Mesenchymal stem cell (in vitro differentiated cells and primary cell): ENCODE results near the gene STING1.
A peak's percentile ranks its signal among the peaks of the same experiment; 100 is the strongest.
"Not testable (repeated sequence)": the region's sequence is repeated elsewhere in the genome, so short reads cannot be mapped to it uniquely, and the experiment has no call there.

Experiments used
- DNase-seq: peaks from one replicate; pipeline ENCODE4 v3.0.0-alpha.2; 2013
- H2AFZ ChIP-seq: one replicate; pipeline ENCODE4 v1.6.1; 2013; ENCODE audit warnings: low read depth, mild to moderate bottlenecking, control low read depth, inconsistent platforms, low read length, moderate library complexity
- H2AK5ac ChIP-seq: 2 replicates; pipeline ENCODE4 v1.6.1; 2013; ENCODE audit warnings: low read length, moderate library complexity, mild to moderate bottlenecking, inconsistent platforms; ENCODE audit not compliant: severe bottlenecking
- H2BK120ac ChIP-seq: one replicate; pipeline ENCODE4 v1.6.1; 2013; ENCODE audit warnings: low read depth, mild to moderate bottlenecking, inconsistent platforms, low read length, moderate library complexity
- H2BK12ac ChIP-seq, 2 experiments: one replicate each; pipeline ENCODE4 v1.6.1; 2013; ENCODE audit warnings: inconsistent platforms in 2 of 2, low read length in 2 of 2, mild to moderate bottlenecking in 2 of 2, moderate library complexity in 2 of 2, control low read depth in 1 of 2
- H2BK15ac ChIP-seq: one replicate; pipeline ENCODE4 v1.6.1; 2013; ENCODE audit warnings: mild to moderate bottlenecking, low read depth, inconsistent platforms; ENCODE audit not compliant: poor library complexity, severe bottlenecking
- H2BK5ac ChIP-seq: 2 replicates; pipeline ENCODE4 v1.6.1; 2013; ENCODE audit warnings: low read depth, mild to moderate bottlenecking, low read length, control low read depth, inconsistent platforms; ENCODE audit not compliant: poor library complexity, severe bottlenecking
- H3K14ac ChIP-seq, 2 experiments: one replicate each; pipeline ENCODE4 v1.6.1; 2013; ENCODE audit warnings: inconsistent platforms in 2 of 2, low read length in 2 of 2, control low read depth in 1 of 2, mild to moderate bottlenecking in 1 of 2, moderate library complexity in 1 of 2
- H3K18ac ChIP-seq, 2 experiments: one replicate each; pipeline ENCODE4 v1.6.1; 2013; ENCODE audit warnings: inconsistent platforms in 2 of 2, low read length in 2 of 2, control low read depth in 1 of 2, low read depth in 1 of 2, mild to moderate bottlenecking in 1 of 2
- H3K23ac ChIP-seq, 2 experiments: one replicate each; pipeline ENCODE4 v1.6.1; 2013; ENCODE audit warnings: inconsistent platforms in 2 of 2, low read length in 2 of 2, mild to moderate bottlenecking in 2 of 2, moderate library complexity in 2 of 2, control low read depth in 1 of 2
- H3K27ac ChIP-seq: 2 replicates; pipeline ENCODE4 v1.5.1; 2013; ENCODE audit warnings: mild to moderate bottlenecking, moderate library complexity, low read length, control low read depth, inconsistent platforms; ENCODE audit not compliant: poor library complexity, severe bottlenecking
- H3K27me3 ChIP-seq, 2 experiments: 2 replicates each; pipeline versions ENCODE4 v1.6.1 to v1.7.0; 2013; ENCODE audit warnings: low read length in 2 of 2, mild to moderate bottlenecking in 2 of 2, moderate library complexity in 2 of 2, control low read depth in 1 of 2, inconsistent platforms in 1 of 2; ENCODE audit not compliant: control insufficient read depth in 1 of 2, insufficient read depth in 1 of 2
- H3K36me3 ChIP-seq, 2 experiments: 2 replicates each; pipeline versions ENCODE4 v1.6.1 to v1.7.0; 2013; ENCODE audit warnings: low read length in 2 of 2, control low read depth in 1 of 2, inconsistent platforms in 1 of 2, low read depth in 1 of 2, mild to moderate bottlenecking in 1 of 2; ENCODE audit not compliant: insufficient read depth in 2 of 2, control insufficient read depth in 1 of 2
- H3K4ac ChIP-seq, 2 experiments: one replicate each; pipeline ENCODE4 v1.6.1; 2013; ENCODE audit warnings: inconsistent platforms in 2 of 2, low read length in 2 of 2, mild to moderate bottlenecking in 2 of 2, moderate library complexity in 2 of 2, control low read depth in 1 of 2, low read depth in 1 of 2
- H3K4me1 ChIP-seq: 2 replicates; pipeline ENCODE4 v1.6.1; 2013; ENCODE audit warnings: low read depth, low read length, control low read depth; ENCODE audit not compliant: control insufficient read depth, insufficient read depth
- H3K4me2 ChIP-seq: 2 replicates; pipeline ENCODE4 v1.6.1; 2013; ENCODE audit warnings: low read length, mild to moderate bottlenecking, inconsistent platforms; ENCODE audit not compliant: poor library complexity, severe bottlenecking
- H3K4me3 ChIP-seq, 2 experiments: 2 replicates each; pipeline versions ENCODE4 v1.5.1 to v1.7.0; 2013; ENCODE audit warnings: low read length in 2 of 2, mild to moderate bottlenecking in 2 of 2, control low read depth in 1 of 2, low read depth in 1 of 2; ENCODE audit not compliant: insufficient read depth in 1 of 2
- H3K79me1 ChIP-seq: replicated peaks from 2 replicates; pipeline ENCODE4 v1.6.1; 2013; ENCODE audit warnings: mild to moderate bottlenecking, control low read depth, low read length, inconsistent platforms; ENCODE audit not compliant: poor library complexity, severe bottlenecking
- H3K9ac ChIP-seq: 2 replicates; pipeline ENCODE4 v1.7.0; 2013; ENCODE audit warnings: mild to moderate bottlenecking, low read length, moderate library complexity
- H3K9me3 ChIP-seq: 2 replicates; pipeline ENCODE4 v1.7.0; 2013; ENCODE audit warnings: mild to moderate bottlenecking, low read length; ENCODE audit not compliant: control insufficient read depth
- H4K8ac ChIP-seq: one replicate; pipeline ENCODE4 v1.6.1; 2013; ENCODE audit warnings: inconsistent platforms, mild to moderate bottlenecking, low read length, moderate library complexity
- H4K91ac ChIP-seq: one replicate; pipeline ENCODE4 v1.6.1; 2013; ENCODE audit warnings: mild to moderate bottlenecking, low read length, inconsistent platforms
- WGBS: methylation state at CpG from one replicate; pipeline ENCODE4 v1.1.7; 2013; ENCODE audit warnings: mixed read lengths; 5-methylcytosine and 5-hydroxymethylcytosine counted together

The STING1 gene

DNA sequence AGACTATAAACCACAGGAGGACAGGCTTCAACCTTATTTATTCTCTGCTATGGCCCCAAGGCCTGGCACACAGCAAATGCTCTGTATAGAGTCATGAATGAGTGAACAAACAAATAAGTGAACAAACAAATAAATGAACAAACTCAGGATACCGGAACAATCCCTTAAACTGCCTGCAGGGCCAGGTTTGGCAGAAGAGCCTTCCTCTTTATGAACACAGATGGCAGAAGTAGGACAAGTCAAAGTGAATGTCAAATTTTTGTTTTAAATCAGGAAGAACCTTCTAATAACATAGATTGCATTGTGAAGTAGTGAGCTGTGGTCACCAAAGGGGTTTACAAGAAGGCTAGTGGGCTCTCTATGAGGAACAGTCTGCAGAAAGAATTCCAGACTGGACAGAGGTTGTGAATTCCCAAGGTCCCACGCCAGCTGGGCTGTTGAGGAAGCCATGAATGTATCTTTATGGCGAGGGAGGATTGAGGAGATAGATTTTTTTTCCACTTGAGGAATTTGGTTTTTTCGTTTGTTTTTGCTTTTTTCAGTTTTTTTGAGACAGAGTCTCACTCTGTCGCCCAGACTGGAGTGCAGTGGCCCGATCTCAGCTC lies 30.3 kb upstream of the STING1 start:
- no peak for DNase-seq
- no peak overlapping the region for H4K8ac ChIP-seq
- no peak overlapping the region for H3K4me2 ChIP-seq
- no peaks in the 10 kb centered on the region for H3K9me3 ChIP-seq
- no peak overlapping the region for H3K23ac ChIP-seq
- H4K91ac ChIP-seq: no peak overlapping the region
- H2BK15ac ChIP-seq: no peak overlapping the region
- no peak overlapping the region for H3K14ac ChIP-seq
- no peak overlapping the region for H3K27ac ChIP-seq
- H3K18ac ChIP-seq: no peak overlapping the region
- H3K27me3 ChIP-seq: no peaks in the 10 kb centered on the region
- H3K4me1 ChIP-seq: peaks cover 4% of the 10 kb centered on the region
- 81% methylated on average over 6 of the region's 6 CpGs for WGBS
- no peaks in the 10 kb centered on the region for H3K36me3 ChIP-seq
- H2BK12ac ChIP-seq: no peak overlapping the region
- H3K79me1 ChIP-seq: no peaks in the 10 kb centered on the region
- H3K9ac ChIP-seq: no peak overlapping the region
- no peak overlapping the region for H3K4ac ChIP-seq
- no peak overlapping the region for H2BK5ac ChIP-seq
- H2AK5ac ChIP-seq: no peak overlapping the region
- H2BK120ac ChIP-seq: no peak overlapping the region
- H3K4me3 ChIP-seq: no peak overlapping the region
- H2AFZ ChIP-seq: no peak overlapping the region

DNA sequence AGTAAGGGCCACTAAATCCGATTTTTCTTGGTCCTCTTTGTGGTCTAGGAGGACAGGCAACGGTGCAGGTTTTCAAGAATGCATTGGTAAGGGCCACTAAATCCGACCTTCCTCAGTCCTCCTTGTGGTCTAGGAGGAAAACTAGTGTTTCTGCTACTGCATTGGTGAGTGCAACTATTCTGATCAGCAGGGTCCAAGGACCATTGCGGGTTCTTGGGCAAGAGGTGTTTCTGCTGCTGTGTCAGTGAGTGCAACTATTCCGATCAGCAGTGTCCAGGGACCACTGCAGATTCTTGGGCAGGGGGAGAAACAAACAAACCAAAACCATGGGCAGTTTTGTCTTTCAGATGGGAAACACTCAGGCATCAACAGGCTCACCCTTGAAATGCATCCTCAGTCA lies 22.2 kb upstream of the STING1 start:
- H3K27ac ChIP-seq, H3K4me3 ChIP-seq, H2BK120ac ChIP-seq, H3K4me2 ChIP-seq, H3K9ac ChIP-seq, DNase-seq, H4K8ac ChIP-seq, H3K18ac ChIP-seq, H3K4ac ChIP-seq, H4K91ac ChIP-seq, H2BK5ac ChIP-seq, H3K4me1 ChIP-seq, H3K27me3 ChIP-seq, H2AK5ac ChIP-seq, H3K36me3 ChIP-seq, H2AFZ ChIP-seq, H3K23ac ChIP-seq, H2BK12ac ChIP-seq, H3K9me3 ChIP-seq, H3K14ac ChIP-seq, H3K79me1 ChIP-seq, H2BK15ac ChIP-seq: not testable (repeated sequence)
- 74% methylated on average over 5 of the region's 5 CpGs for whole genome bisulfite sequencing

- 54% methylated on average over 15 of the region's 15 CpGs for WGBS
- H3K9ac ChIP-seq, H3K4me3 ChIP-seq: not testable (repeated sequence)
These were observed 21.3 kb upstream of the STING1 start for GRCh38 chr5:139503879-139504278.

GRCh38 chr5:139503036-139503817 lies 20.7 kb upstream of the STING1 start:
- not testable (repeated sequence) for H2BK12ac ChIP-seq, H2BK15ac ChIP-seq, H2BK120ac ChIP-seq, H3K9ac ChIP-seq, H3K4me1 ChIP-seq, H3K23ac ChIP-seq, H3K79me1 ChIP-seq, H2BK5ac ChIP-seq, H3K9me3 ChIP-seq, H2AK5ac ChIP-seq, DNase-seq, H3K27ac ChIP-seq, H4K8ac ChIP-seq, H4K91ac ChIP-seq, H2AFZ ChIP-seq, H3K27me3 ChIP-seq, H3K36me3 ChIP-seq, H3K4me2 ChIP-seq, H3K14ac ChIP-seq, H3K18ac ChIP-seq, H3K4ac ChIP-seq, H3K4me3 ChIP-seq
- 88% methylated on average over 15 of the region's 15 CpGs for WGBS

More at GRCh38 chr5:139503879-139504278, 21.3 kb upstream of the STING1 start:
- not testable (repeated sequence) for DNase-seq, H4K8ac ChIP-seq, H2BK15ac ChIP-seq, H3K4ac ChIP-seq, H3K27me3 ChIP-seq, H3K4me2 ChIP-seq, H3K14ac ChIP-seq, H2BK12ac ChIP-seq, H3K23ac ChIP-seq, H3K4me1 ChIP-seq, H3K18ac ChIP-seq, H2AK5ac ChIP-seq, H3K36me3 ChIP-seq, H3K79me1 ChIP-seq, H3K27ac ChIP-seq, H2BK120ac ChIP-seq, H3K9me3 ChIP-seq, H2BK5ac ChIP-seq, H4K91ac ChIP-seq
- H2AFZ ChIP-seq: peak overlapping the region; percentile 39
